ENCODE results near the gene ATP10A. TPM values are rescaled to one million over a fixed set of nuclear protein-coding genes. Genes with fewer than 3 reads are reported as not detected.

Gene ATP10A
- polyA plus RNA-seq, 1 donor (not counting 4 experiments of a cell fraction or from before 2014, with no cell fraction given) = not detected

DNA sequence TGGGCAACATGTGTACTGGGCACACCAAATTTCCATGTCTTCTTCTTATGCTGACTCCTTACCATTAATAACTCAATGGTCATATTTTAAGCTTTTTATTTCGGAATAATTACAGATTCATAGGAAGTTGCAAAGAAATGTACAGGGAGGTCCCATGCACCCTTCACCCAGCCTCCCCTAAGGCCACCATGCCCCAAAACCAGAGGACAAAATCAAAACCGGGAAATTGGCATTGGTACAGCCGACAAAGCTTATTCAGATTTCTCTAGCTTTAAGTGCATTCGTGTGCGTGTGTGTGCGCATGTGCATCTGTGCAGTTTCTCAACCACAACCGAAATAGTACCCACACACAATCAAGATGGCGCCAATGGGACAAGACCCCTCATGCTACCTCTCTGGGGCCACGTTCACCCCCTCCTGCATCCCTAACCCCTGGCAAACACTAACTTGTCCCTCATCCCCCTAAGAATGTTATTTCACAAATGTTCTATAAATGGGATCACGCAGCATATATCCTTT, 23.4 kb downstream of the ATP10A start:
- no peaks in the 10 kb centered on the region for H3K9me1 ChIP-seq (ENCODE audit: control insufficient read depth, extremely low read depth, insufficient read depth, low read length)
- no peak overlapping the region for H3K4me2 ChIP-seq (ENCODE audit: control insufficient read depth, extremely low read depth, insufficient read depth, low read depth, low read length)
- no peak overlapping the region for H2AFZ ChIP-seq (ENCODE audit: control insufficient read depth, low read length)
- H4K20me1 ChIP-seq (ENCODE audit: control insufficient read depth, extremely low read depth, insufficient read depth, low read length) = no peaks in the 10 kb centered on the region
- no peaks in the 10 kb centered on the region for H3K36me3 ChIP-seq (ENCODE audit: control insufficient read depth in 2 of 2, extremely low read depth in 1 of 2, insufficient read depth in 2 of 2, low read length in 2 of 2)
- H3K9ac ChIP-seq (ENCODE audit: control insufficient read depth, extremely low read depth, insufficient read depth, low read length) = no peak overlapping the region
- peaks cover 2% of the 10 kb centered on the region for H3K9me3 ChIP-seq (ENCODE audit: control insufficient read depth, low read depth, low read length)
- H3K4me1 ChIP-seq (ENCODE audit: control insufficient read depth, extremely low read depth, insufficient read depth, low read length) = no peaks in the 10 kb centered on the region
- DNase-seq (ENCODE audit: low read depth, low spot score) = no peak
- dilution Hi-C loops (cut with MboI; ENCODE audit: extremely low pct_ligation_motif_present, low sequenced_read_pairs) = no loop called here
- no peaks in the 10 kb centered on the region for H3K27me3 ChIP-seq (ENCODE audit: control insufficient read depth, extremely low read depth, insufficient read depth, low read length)
- no peak for TF ChIP-seq EZH2 (IDR thresholded peaks at IDR 0.05; ENCODE audit: low read length)
- TF ChIP-seq, protein P1, sequence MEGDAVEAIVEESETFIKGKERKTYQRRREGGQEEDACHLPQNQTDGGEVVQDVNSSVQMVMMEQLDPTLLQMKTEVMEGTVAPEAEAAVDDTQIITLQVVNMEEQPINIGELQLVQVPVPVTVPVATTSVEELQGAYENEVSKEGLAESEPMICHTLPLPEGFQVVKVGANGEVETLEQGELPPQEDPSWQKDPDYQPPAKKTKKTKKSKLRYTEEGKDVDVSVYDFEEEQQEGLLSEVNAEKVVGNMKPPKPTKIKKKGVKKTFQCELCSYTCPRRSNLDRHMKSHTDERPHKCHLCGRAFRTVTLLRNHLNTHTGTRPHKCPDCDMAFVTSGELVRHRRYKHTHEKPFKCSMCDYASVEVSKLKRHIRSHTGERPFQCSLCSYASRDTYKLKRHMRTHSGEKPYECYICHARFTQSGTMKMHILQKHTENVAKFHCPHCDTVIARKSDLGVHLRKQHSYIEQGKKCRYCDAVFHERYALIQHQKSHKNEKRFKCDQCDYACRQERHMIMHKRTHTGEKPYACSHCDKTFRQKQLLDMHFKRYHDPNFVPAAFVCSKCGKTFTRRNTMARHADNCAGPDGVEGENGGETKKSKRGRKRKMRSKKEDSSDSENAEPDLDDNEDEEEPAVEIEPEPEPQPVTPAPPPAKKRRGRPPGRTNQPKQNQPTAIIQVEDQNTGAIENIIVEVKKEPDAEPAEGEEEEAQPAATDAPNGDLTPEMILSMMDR (optimal IDR thresholded peaks at IDR 0.05 in 1 of 3, IDR thresholded peaks at IDR 0.05 in 1 of 3, conservative IDR thresholded peaks at IDR 0.05 in 1 of 3; ENCODE audit: extremely low read depth in 1 of 3, insufficient read depth in 2 of 3, low read length in 3 of 3) = no peak
- no peak overlapping the region for H3K4me3 ChIP-seq (ENCODE audit: control insufficient read depth in 2 of 3, extremely low read depth in 1 of 3, insufficient read depth in 2 of 3, low read depth in 1 of 3, low read length in 3 of 3)
- no peak overlapping the region for H3K27ac ChIP-seq (ENCODE audit: control insufficient read depth, insufficient read depth, low read length)
- no peak for FAIRE-seq
- H3K79me2 ChIP-seq (ENCODE audit: control insufficient read depth, insufficient read depth, low read length) = no peaks in the 10 kb centered on the region

DNA sequence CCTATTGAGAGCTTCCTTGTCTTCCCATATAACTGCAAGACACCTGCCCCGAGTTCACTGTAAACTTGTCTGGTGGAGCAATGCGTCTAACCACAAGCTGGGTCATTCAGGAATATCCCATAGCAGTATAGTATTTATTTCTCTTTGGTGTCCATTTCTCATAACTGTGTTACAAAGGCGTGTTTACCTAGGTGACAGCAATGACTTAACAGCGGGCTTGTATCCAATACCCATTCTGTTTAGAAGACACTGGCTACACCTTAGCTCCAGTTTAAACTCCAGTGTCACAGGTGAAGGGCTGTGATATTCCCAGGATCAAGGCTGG, 24.3 kb downstream of the ATP10A start:
- Histone ChIP-seq H3K9me3 (ENCODE audit: control insufficient read depth, low read depth, low read length) (peaks cover 2% of the 10 kb centered on the region), H3K4me3 (ENCODE audit: control insufficient read depth in 2 of 3, extremely low read depth in 1 of 3, insufficient read depth in 2 of 3, low read depth in 1 of 3, low read length in 3 of 3) (no peak overlapping the region), H3K4me1 (ENCODE audit: control insufficient read depth, extremely low read depth, insufficient read depth, low read length) (no peaks in the 10 kb centered on the region), H3K36me3 (ENCODE audit: control insufficient read depth in 2 of 2, extremely low read depth in 1 of 2, insufficient read depth in 2 of 2, low read length in 2 of 2) (no peaks in the 10 kb centered on the region), H3K4me2 (ENCODE audit: control insufficient read depth, extremely low read depth, insufficient read depth, low read depth, low read length) (no peak overlapping the region), H3K27ac (ENCODE audit: control insufficient read depth, insufficient read depth, low read length) (no peak overlapping the region), H3K27me3 (ENCODE audit: control insufficient read depth, extremely low read depth, insufficient read depth, low read length) (no peaks in the 10 kb centered on the region), H3K9ac (ENCODE audit: control insufficient read depth, extremely low read depth, insufficient read depth, low read length) (no peak overlapping the region), H4K20me1 (ENCODE audit: control insufficient read depth, extremely low read depth, insufficient read depth, low read length) (no peaks in the 10 kb centered on the region), H3K9me1 (ENCODE audit: control insufficient read depth, extremely low read depth, insufficient read depth, low read length) (no peaks in the 10 kb centered on the region), H3K79me2 (ENCODE audit: control insufficient read depth, insufficient read depth, low read length) (no peaks in the 10 kb centered on the region), H2AFZ (ENCODE audit: control insufficient read depth, low read length) (no peak overlapping the region)
- dilution Hi-C loops (cut with MboI; ENCODE audit: extremely low pct_ligation_motif_present, low sequenced_read_pairs) = no loop called here
- DNase-seq (ENCODE audit: low read depth, low spot score) (no peak), FAIRE-seq (no peak)
- TF ChIP-seq EZH2 (IDR thresholded peaks at IDR 0.05; ENCODE audit: low read length) = no peak
- TF ChIP-seq, protein P1 (optimal IDR thresholded peaks at IDR 0.05 in 1 of 3, IDR thresholded peaks at IDR 0.05 in 1 of 3, conservative IDR thresholded peaks at IDR 0.05 in 1 of 3; ENCODE audit: extremely low read depth in 1 of 3, insufficient read depth in 2 of 3, low read length in 3 of 3) = no peak
